OCI-LY1 (cell line): Measurements from ENCODE around the gene POLDIP3.

Experiments used
- CTCF ChIP-seq: fragments of 200-600 bp; sonication (generic), shearing (Covaris generic); IDR thresholded peaks from 2 replicates; pipeline ENCODE4 v1.5.1; 2017; ENCODE audit warnings: mild to moderate bottlenecking, antibody characterized with exemption, low read length, moderate library complexity, mixed read lengths
- EZH2 ChIP-seq: fragments of 200-600 bp; sonication (generic), shearing (Covaris generic); IDR thresholded peaks from 2 replicates; pipeline ENCODE4 v1.8.0; 2017; ENCODE audit warnings: borderline replicate concordance, mixed run types, mild to moderate bottlenecking, antibody characterized with exemption, low read length, moderate library complexity, mixed read lengths

GRCh38 chr22:42636506-42636905 lies 21.8 kb upstream of the POLDIP3 start:
- no peak for TF ChIP-seq CTCF
- TF ChIP-seq EZH2, result no peak
